Activated naive CD4-positive, alpha-beta T cell treated with anti-CD3 and anti-CD28 coated beads, Interleukin-2, amount 50 U/mL, for 24 hours (primary cell): Measurements from ENCODE around the gene LCLAT1.

ENCODE experiments used
- H3K27ac Mint-ChIP-seq: one replicate; pipeline ENCODE4 v1.8.0; 2021; ENCODE audit warnings: mild to moderate bottlenecking, mixed read lengths
- H3K27me3 Mint-ChIP-seq: one replicate; pipeline ENCODE4 v1.8.0; 2021; ENCODE audit warnings: mixed read lengths
- H3K36me3 Mint-ChIP-seq: one replicate; pipeline ENCODE4 v1.8.0; 2021; ENCODE audit warnings: mixed read lengths
- H3K4me1 Mint-ChIP-seq: one replicate; pipeline ENCODE4 v1.8.0; 2021; ENCODE audit warnings: mixed read lengths
- H3K4me3 Mint-ChIP-seq: one replicate; pipeline ENCODE4 v1.8.0; 2021; ENCODE audit warnings: mild to moderate bottlenecking, mixed read lengths
- H3K9me3 Mint-ChIP-seq: one replicate; pipeline ENCODE4 v1.8.0; 2021; ENCODE audit warnings: mixed read lengths

The LCLAT1 gene

DNA sequence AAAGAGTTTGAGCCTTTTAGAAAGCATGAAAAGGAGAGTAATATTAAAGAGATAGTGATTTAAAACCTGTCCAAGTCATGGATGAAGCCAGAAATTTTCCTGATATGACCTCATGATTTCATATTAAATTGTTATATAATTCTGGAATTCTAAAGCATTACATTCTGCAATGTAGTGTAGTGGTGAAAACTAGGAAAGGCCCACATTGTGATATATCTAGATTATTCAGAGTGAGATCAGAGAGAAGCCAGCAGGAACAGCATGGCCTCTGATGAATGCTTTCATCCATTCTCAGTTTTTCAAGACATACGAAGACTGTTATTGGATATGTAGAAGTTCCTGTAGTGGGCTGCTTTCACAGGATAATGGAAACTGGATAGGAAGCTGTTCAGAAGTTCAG lies 98.8 kb downstream of the LCLAT1 start:
- Mint-ChIP-seq H3K9me3 (no peaks in the 10 kb centered on the region), H3K4me3 (no peak overlapping the region), H3K4me1 (peaks cover 34% of the 10 kb centered on the region), H3K27me3 (no peaks in the 10 kb centered on the region), H3K27ac (no peak overlapping the region), H3K36me3 (peaks cover 15% of the 10 kb centered on the region)

DNA sequence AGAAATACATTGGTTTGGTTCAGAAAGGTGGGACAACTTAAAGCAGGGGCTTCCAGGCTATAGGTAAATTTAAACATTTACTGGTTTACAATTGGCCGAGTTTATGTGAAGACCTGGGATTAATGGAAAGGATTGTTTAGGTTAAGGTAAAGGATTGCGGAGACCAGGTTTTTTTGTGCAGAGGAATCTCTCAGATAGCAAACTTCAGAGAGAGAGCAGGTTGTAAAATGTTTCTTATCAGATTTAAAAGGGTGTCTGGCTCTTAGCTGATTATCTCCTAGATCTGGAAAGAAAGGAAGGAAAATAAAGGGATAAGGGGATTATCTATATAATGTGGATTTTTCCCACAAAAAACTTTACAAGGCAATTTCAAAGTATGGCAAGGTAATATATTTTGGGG lies 101.3 kb downstream of the LCLAT1 start:
- H3K4me3 Mint-ChIP-seq, result no peak overlapping the region
- H3K9me3 Mint-ChIP-seq, result no peaks in the 10 kb centered on the region
- no peaks in the 10 kb centered on the region for H3K27me3 Mint-ChIP-seq
- H3K36me3 Mint-ChIP-seq, result peaks cover 20% of the 10 kb centered on the region
- H3K27ac Mint-ChIP-seq, result no peak overlapping the region
- peaks cover 14% of the 10 kb centered on the region for H3K4me1 Mint-ChIP-seq

DNA sequence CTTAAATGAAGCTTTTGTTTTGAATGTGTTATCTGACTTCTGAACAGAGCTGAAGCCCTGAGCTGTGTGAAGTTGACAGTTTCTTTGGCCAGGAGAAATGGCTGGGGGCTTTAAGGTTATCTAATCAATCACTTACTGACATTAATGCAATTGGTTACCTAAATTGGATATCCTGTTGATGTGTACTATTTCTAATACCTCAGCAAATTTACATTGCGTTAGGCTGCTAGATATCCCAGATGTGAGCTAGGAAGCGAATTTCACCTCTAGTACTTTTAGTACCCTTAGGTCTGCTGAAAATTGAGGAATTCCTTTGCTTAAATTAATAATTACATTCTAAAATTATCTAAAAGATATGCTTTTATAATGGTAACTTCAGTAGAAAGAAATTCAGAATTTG lies 102.0 kb downstream of the LCLAT1 start:
- H3K4me1 Mint-ChIP-seq, result peaks cover 8% of the 10 kb centered on the region
- no peaks in the 10 kb centered on the region for H3K27me3 Mint-ChIP-seq
- no peak overlapping the region for H3K4me3 Mint-ChIP-seq
- H3K36me3 Mint-ChIP-seq, result peaks cover 20% of the 10 kb centered on the region
- H3K9me3 Mint-ChIP-seq, result no peaks in the 10 kb centered on the region
- no peak overlapping the region for H3K27ac Mint-ChIP-seq

DNA sequence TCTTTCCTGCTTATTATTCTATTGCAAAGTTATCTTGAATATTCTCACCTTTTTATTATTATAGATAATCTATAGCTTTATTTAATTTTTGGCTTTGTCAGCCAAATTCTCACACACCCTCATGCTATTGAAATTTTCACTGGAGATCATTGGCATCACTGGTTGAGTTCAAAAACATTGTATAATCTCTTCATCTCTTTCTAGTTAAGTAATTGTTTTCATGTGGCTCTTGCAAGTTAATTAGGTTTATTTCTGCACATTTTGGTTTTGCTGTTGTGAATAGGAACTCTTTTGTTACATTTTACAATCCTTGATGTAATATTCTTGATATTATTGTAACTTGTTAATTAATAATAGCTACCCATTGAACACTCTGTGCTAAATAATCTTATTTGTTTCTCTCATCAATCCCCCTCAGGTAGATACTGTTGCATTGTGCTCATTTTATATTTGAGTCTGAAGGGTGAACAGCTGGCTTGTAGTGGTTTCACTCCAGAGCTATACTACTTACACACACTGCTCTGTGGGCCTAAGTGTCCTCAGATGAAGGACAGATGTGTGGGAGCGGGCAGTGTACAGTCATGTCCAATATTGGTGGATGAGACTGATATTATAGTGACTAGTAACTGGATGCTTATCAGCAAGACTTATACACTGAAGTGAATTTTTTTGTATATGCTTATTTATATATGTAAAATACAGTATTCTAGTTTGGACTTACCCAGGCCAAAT lies 112.7 kb downstream of the LCLAT1 start:
- Mint-ChIP-seq H3K27ac (no peak overlapping the region), H3K9me3 (no peaks in the 10 kb centered on the region), H3K4me1 (peaks cover 13% of the 10 kb centered on the region), H3K36me3 (peaks cover 17% of the 10 kb centered on the region), H3K27me3 (no peaks in the 10 kb centered on the region), H3K4me3 (no peak overlapping the region)

- H3K27me3 Mint-ChIP-seq, result no peaks in the 10 kb centered on the region
- peaks cover 13% of the 10 kb centered on the region for H3K4me1 Mint-ChIP-seq
- peaks cover 20% of the 10 kb centered on the region for H3K36me3 Mint-ChIP-seq
- H3K9me3 Mint-ChIP-seq, result no peaks in the 10 kb centered on the region
- no peak overlapping the region for H3K27ac Mint-ChIP-seq
- H3K4me3 Mint-ChIP-seq, result no peak overlapping the region
Measured at GRCh38 chr2:30561349-30561748, 114.3 kb downstream of the LCLAT1 start.

DNA sequence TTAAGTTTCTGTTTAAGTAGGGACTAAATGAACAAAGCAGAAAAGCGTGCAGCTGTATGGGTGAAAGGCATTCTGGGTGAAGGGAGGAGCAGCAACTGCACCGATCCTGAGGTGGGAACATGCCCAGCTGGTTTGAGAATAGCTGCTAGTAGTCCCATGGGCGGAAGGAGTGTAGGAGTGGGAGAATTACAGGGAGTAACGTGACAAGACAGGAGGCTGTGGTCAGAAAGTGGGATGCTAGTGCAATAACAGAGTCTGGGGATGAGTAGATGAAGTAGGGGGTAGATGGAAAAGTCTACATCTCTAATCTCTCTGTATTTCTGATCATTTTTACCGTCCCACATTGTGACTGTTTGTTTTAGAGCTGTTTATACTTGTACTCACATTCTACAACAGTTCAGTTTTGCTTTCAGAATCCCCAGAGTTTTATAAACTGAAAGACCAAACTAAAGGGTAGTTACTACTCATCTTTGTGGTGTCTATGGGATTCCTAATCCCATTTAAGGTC lies 118.9 kb downstream of the LCLAT1 start:
- Mint-ChIP-seq H3K36me3 (peaks cover 36% of the 10 kb centered on the region), H3K27ac (no peak overlapping the region), H3K4me1 (no peaks in the 10 kb centered on the region), H3K4me3 (no peak overlapping the region), H3K9me3 (no peaks in the 10 kb centered on the region), H3K27me3 (no peaks in the 10 kb centered on the region)

GRCh38 chr2:30566631-30567030 lies 119.6 kb downstream of the LCLAT1 start:
- Mint-ChIP-seq H3K4me3 (no peak overlapping the region), H3K27ac (no peak overlapping the region), H3K9me3 (no peaks in the 10 kb centered on the region), H3K36me3 (peaks cover 34% of the 10 kb centered on the region), H3K4me1 (no peaks in the 10 kb centered on the region), H3K27me3 (no peaks in the 10 kb centered on the region)

DNA sequence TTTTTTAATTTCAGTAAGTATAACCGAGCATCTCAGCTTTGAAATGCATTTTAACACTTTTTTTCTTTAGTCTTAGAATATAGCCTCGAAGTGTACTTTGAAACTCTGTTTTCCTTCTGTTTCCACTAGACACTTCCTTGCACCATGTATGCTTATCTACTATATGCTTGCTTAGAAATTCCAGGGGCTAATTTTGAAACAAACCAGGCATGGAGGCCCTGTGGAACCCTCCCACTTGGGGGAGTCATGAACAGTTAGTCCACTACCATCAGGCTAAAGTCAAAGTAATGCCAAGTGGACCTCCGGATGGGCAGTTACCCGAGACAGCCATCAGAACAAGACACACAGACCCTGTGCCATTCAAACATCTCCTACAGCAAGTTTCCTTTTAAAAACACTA lies 120.3 kb downstream of the LCLAT1 start:
- Mint-ChIP-seq H3K4me3 (no peak overlapping the region), H3K27ac (no peak overlapping the region), H3K27me3 (no peaks in the 10 kb centered on the region), H3K4me1 (no peaks in the 10 kb centered on the region), H3K9me3 (no peaks in the 10 kb centered on the region), H3K36me3 (peaks cover 31% of the 10 kb centered on the region)

- Mint-ChIP-seq H3K27ac (no peak overlapping the region), H3K27me3 (no peaks in the 10 kb centered on the region), H3K4me1 (peaks cover 1% of the 10 kb centered on the region), H3K4me3 (no peak overlapping the region), H3K9me3 (no peaks in the 10 kb centered on the region), H3K36me3 (peaks cover 24% of the 10 kb centered on the region)
Measured at GRCh38 chr2:30569946-30570345, 122.9 kb downstream of the LCLAT1 start.

GRCh38 chr2:30577151-30577550 lies 130.1 kb downstream of the LCLAT1 start:
- Mint-ChIP-seq H3K4me1 (peaks cover 35% of the 10 kb centered on the region), H3K4me3 (no peak overlapping the region), H3K9me3 (no peaks in the 10 kb centered on the region), H3K36me3 (peaks cover 10% of the 10 kb centered on the region), H3K27me3 (no peaks in the 10 kb centered on the region), H3K27ac (no peak overlapping the region)

DNA sequence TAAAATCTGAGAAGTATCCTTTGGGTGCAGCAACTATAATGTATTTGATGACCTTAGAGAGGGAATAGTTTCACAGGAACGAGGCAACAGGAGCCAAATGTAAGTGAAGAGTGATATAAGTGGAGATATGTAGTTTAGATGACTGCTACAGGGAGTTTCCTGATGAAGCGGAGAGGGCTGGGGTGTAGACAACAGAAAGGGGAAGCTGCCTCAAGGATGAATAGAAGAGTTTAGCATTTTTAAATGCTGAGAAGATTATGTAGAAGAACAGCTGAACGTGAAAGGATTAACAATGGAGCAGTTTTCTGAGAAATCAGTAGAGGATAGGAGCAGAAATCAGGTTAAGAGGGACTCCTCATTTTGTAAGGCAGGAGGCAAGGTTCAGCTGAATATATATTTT lies 133.3 kb downstream of the LCLAT1 start:
- H3K4me3 Mint-ChIP-seq, result no peak overlapping the region
- peaks cover 8% of the 10 kb centered on the region for H3K36me3 Mint-ChIP-seq
- H3K27me3 Mint-ChIP-seq, result no peaks in the 10 kb centered on the region
- H3K27ac Mint-ChIP-seq, result peak overlapping the region; percentile 6
- peaks cover 29% of the 10 kb centered on the region for H3K4me1 Mint-ChIP-seq
- H3K9me3 Mint-ChIP-seq, result no peaks in the 10 kb centered on the region

DNA sequence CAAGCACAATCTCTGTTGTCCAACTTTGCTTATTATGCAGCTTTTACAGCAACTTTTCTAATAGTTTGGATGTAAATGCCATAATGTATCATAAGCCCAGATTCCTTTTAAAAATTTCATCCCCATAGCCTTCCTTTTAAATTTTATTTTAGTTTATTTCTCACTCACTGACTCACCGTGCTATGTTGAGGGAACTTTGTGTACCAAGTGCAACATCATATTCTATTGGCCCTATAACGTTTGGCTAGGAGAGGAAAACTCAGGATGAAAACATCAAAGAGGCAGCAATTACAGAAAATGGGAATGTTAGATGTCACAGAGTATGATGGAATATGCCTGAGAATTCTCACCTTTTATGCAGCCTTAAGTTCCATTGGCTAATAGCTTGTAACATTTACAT lies 135.5 kb downstream of the LCLAT1 start:
- H3K4me1 Mint-ChIP-seq, result peaks cover 27% of the 10 kb centered on the region
- peaks cover 18% of the 10 kb centered on the region for H3K36me3 Mint-ChIP-seq
- no peaks in the 10 kb centered on the region for H3K9me3 Mint-ChIP-seq
- no peak overlapping the region for H3K27ac Mint-ChIP-seq
- H3K4me3 Mint-ChIP-seq, result no peak overlapping the region
- no peaks in the 10 kb centered on the region for H3K27me3 Mint-ChIP-seq

DNA sequence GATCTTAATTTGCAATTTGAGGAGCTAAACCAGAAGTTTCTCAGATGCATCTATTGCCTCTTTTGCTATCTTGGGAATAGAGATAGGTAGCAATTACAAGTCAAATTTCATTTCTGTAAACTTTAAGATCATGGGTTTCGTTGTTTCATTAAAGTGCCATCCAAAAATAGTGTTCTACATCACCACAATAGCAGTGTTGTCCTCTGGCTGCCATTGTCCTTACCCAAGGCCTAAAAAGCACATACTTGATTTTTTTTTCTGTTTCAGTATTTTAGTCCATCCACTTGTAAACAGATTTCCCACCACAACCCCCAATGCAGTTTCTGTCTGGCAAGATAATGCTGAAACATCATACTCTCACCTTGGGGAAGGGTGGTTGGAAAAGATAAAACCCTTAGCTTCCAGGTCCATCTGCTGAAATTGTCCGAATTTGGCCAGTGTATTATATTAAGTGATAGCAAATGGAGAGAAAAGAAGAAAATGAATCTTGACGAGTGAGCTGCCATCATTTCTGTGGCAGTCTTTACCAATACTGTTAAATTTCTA lies 136.2 kb downstream of the LCLAT1 start:
- Mint-ChIP-seq H3K4me3 (no peak overlapping the region), H3K36me3 (peaks cover 25% of the 10 kb centered on the region), H3K4me1 (peaks cover 21% of the 10 kb centered on the region), H3K9me3 (no peaks in the 10 kb centered on the region), H3K27me3 (no peaks in the 10 kb centered on the region), H3K27ac (no peak overlapping the region)

DNA sequence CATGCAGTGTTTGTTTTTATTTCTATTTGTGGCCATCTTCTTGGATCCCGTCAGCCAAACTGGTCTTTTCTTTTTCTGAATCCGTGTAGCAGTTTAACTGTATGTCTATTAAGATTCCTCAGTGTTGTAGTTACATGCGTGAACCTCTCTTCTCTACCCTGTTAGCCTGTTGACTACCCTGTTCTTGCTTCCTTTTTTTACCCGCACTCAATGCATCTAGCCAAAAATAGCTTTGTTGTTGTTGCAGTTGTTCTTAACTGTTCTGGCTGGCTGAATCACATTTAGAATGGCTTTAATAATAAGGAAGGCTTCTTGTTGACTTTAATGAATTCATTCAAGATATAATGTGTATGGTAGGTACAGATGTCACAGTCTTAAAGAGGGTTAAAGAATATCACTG lies 137.1 kb downstream of the LCLAT1 start:
- Mint-ChIP-seq H3K4me1 (peaks cover 18% of the 10 kb centered on the region), H3K27me3 (no peaks in the 10 kb centered on the region), H3K27ac (no peak overlapping the region), H3K4me3 (no peak overlapping the region), H3K9me3 (no peaks in the 10 kb centered on the region), H3K36me3 (peaks cover 26% of the 10 kb centered on the region)

GRCh38 chr2:30588994-30589393 lies 141.9 kb downstream of the LCLAT1 start:
- no peaks in the 10 kb centered on the region for H3K9me3 Mint-ChIP-seq
- peak overlapping the region; percentile 53 for H3K27ac Mint-ChIP-seq
- H3K36me3 Mint-ChIP-seq, result peaks cover 32% of the 10 kb centered on the region
- no peaks in the 10 kb centered on the region for H3K4me1 Mint-ChIP-seq
- H3K27me3 Mint-ChIP-seq, result no peaks in the 10 kb centered on the region
- H3K4me3 Mint-ChIP-seq, result no peak overlapping the region

- Mint-ChIP-seq H3K36me3 (peaks cover 30% of the 10 kb centered on the region), H3K4me3 (no peak overlapping the region), H3K9me3 (no peaks in the 10 kb centered on the region), H3K27me3 (no peaks in the 10 kb centered on the region), H3K27ac (no peak overlapping the region), H3K4me1 (no peaks in the 10 kb centered on the region)
Measured at GRCh38 chr2:30590407-30590806, 143.4 kb downstream of the LCLAT1 start.

GRCh38 chr2:30591186-30591585 lies 144.1 kb downstream of the LCLAT1 start:
- Mint-ChIP-seq H3K27me3 (no peaks in the 10 kb centered on the region), H3K9me3 (no peaks in the 10 kb centered on the region), H3K27ac (no peak overlapping the region), H3K36me3 (peaks cover 31% of the 10 kb centered on the region), H3K4me1 (no peaks in the 10 kb centered on the region), H3K4me3 (no peak overlapping the region)
